Stimulated activated CD8-positive, alpha-beta memory T cell treated with anti-CD3 and anti-CD28 coated beads, Interleukin-15, amount 100 ng/mL, for 4 hours (primary cell): Measurements from ENCODE around the gene NUP35.
"Not testable (repeated sequence)": the region's sequence is repeated elsewhere in the genome, so short reads cannot be mapped to it uniquely, and the experiment has no call there.

Source experiments
- DNase-seq, 2 donors: peaks; one replicate each; pipeline ENCODE4 v3.0.0-alpha.2; 2020; ENCODE audit warnings: low read depth in 2 of 2

NUP35 gene

GRCh38 chr2:183134016-183134415 lies 9.8 kb downstream of the NUP35 start:
- no peak for DNase-seq

- DNase-seq, result no peak
These were observed 24.7 kb downstream of the NUP35 start for GRCh38 chr2:183148955-183149354.

DNA sequence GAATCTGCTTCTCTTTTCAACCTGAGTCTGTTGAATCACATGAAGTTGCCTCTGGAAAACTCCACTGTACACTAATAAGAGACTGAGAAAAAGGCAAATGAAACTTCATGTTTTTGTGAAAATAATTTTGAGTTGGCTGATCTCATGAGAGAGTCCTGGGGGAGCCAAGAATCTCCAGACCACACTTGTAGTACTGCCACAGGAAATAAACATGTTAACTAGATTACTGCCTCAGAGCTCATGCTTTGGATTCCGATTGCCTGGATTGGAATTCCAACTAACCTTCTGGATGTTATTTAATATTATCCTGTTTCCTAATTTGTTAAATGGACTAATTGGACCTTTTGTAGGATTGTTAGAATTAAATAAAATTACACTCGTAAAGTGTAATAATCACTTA lies 25.2 kb downstream of the NUP35 start:
- no peak for DNase-seq

- DNase-seq, result not testable (repeated sequence)
These were observed 28.0 kb downstream of the NUP35 start for GRCh38 chr2:183152280-183152679.

DNA sequence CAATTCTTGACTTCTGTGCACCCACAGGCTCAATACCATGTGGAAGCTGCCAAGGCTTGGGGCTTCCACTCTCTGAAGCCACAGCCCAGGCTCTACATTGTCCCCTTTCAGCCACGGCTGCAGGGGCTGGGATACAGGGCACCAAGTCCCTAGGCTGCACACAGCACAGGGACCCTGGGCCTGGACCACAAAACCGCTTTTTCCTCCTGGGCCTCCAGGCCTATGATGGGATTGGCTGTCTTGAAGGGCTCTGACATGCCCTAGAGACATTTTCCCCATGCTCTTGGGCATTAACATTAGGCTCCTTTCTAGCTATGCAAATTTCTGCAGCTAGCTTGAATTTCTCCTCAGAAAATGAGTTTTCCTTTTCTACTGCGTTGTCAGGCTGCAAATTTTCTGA lies 29.7 kb downstream of the NUP35 start:
- no peak for DNase-seq

- not testable (repeated sequence) for DNase-seq
These were observed 30.5 kb downstream of the NUP35 start for GRCh38 chr2:183154772-183155171.

DNA sequence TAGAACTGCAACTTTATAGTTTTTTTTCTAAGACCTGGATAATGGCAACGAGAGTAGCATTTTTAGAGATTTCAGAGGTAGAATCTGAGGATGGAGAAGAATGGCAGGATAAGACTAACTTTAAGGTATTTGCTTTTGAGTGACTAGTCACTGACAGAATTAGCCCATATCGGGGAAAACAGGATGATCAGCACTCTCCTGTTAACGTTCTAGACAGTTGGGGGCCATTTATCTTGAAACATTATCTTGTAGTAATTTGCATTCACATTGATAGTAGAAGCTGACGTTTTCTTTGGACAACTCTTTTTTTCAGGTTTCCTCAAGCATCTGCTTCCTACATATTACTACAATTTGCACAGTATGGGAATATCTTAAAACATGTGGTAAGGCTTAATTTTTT lies 32.9 kb downstream of the NUP35 start:
- no peak for DNase-seq

DNA sequence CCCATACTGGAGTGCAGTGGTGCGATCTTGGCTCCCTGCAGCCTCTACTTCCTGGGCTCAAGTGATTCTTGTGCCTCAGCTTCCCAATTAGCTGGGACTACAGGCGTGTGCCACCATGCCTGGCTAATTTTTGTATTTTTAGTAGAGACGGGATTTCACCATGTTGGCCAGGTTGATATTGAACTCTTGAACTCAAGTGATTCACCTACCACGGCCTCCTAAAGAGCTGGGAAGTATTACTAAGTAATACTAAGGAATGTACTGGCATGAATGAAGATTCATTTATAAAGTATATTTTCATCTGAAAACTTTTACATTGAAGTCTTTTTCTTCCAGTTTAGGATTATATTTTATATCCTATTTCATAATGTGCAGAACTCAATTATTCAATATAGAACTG lies 38.1 kb downstream of the NUP35 start:
- DNase-seq, result no peak

- DNase-seq, result no peak
These were observed 39.8 kb downstream of the NUP35 start for GRCh38 chr2:183163821-183164649.

GRCh38 chr2:183164650-183165015 lies 40.4 kb downstream of the NUP35 start:
- no peak for DNase-seq

GRCh38 chr2:183166210-183166609 lies 42.0 kb downstream of the NUP35 start:
- no peak for DNase-seq

DNA sequence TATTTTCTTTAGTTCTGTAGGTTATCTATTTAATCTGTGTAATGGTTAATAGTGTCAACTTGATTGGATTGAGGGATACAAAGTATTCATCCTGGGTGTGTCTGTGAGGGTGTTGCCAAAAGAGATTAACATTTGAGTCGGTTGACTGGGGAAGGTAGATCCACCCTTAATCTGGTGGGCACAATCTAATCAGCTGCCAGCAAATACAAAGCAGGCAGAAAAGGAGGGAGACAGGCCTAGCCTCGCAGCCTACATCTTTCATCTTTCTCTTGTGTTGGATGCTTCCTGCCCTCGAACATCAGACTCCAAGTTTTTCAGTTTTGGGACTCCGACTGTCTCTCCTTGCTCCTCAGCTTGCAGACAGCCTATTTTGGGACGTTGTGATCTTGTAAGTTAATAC lies 42.7 kb downstream of the NUP35 start:
- not testable (repeated sequence) for DNase-seq

- DNase-seq, result no peak
These were observed 48.1 kb downstream of the NUP35 start for GRCh38 chr2:183172220-183172887.

- DNase-seq, result no peak
These were observed 54.9 kb downstream of the NUP35 start for GRCh38 chr2:183179156-183179555.

DNA sequence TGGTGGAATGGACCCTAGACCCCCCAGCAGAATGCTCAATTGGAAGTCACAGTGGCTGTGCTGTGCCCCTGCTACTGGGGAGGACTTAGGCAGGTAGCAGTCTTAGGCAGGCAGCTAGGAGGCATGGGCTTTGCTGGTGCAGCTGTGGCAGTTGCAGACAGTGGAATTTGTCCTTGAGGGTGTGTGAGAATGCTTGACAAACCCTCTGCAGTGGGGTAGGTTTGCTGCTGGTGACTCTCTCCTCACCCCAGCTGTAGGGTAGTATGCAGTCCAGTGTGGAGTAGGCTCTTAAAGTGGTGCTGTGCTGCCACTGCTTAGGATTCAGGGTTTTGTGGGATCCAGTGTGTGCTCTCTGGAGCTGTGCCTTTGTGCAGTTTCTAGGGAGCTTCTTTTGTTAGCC lies 61.3 kb downstream of the NUP35 start:
- DNase-seq, result no peak

DNA sequence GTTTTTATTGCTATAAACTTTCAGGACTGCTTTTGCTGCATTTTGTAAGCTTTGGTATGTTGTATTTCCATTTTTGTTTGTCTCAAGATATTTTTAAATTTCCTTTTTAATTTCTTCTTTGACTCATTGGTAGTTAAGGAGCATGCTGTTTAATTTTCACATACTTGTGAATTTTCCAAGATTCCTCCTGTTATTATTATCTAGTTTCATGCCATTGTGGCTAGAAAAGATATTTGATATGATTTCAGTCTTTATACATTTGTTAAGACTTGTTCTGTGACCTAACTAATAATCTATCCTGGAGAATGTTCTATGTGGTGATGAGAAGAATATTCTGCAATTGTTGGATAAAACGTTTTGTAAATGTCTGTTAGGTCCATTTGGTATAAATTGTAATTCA lies 62.1 kb downstream of the NUP35 start:
- DNase-seq, result no peak

DNA sequence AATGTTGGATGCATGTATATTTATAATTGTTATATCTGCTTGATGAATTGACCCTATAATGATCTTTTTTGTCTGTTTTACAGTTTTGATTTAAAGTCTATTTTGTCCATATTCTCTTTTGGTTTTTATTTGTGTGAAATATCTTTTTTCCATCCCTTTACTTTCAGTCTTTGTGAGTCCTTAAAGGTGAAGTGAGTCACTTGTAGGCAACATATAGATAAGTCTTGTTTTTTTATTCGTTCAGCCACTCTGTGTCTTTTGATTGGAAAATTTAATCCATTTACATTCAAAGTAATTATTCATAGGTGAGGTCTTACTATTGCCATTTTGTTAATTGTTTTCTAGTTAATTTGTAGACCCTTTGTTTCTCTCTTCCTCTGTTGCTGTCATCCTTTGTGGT lies 62.5 kb downstream of the NUP35 start:
- DNase-seq, result no peak

DNA sequence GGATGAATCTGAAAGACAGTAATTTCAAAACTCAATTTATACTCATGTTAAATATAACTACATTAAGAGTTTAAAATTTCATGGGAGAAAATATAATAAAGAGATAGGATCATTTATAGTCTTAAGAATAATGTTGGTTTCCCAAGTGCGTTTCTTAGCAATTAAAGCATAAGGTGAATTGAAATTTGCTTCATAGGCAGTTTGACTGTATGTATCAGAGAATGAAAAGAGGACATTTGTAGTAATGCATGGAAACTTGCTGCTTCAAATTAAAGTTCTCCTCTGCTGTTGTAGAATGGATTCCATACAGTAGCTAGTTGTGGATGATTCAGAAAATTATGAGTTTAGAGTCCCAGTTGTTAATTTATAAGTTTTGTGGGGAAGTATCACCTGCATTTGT lies 68.1 kb downstream of the NUP35 start:
- no peak for DNase-seq

DNA sequence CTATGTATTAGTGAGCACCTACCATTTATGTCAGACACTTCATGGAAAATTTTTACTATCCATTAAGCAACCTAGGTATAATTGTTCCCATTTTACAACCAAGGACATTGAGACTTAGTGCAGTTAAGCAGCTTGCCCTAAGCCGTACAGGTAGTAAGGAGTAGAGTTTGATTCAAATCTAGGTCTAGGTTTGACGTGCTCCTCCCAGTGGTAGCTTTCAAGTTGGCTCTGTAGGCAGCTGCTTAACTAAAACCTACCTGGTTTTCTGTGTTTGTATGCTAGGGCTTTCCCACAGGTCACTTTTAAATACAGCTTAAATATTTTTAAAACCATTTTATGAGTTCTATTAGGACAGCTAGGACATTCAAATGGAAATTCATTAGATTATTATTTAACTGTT lies 69.7 kb downstream of the NUP35 start:
- no peak for DNase-seq

DNA sequence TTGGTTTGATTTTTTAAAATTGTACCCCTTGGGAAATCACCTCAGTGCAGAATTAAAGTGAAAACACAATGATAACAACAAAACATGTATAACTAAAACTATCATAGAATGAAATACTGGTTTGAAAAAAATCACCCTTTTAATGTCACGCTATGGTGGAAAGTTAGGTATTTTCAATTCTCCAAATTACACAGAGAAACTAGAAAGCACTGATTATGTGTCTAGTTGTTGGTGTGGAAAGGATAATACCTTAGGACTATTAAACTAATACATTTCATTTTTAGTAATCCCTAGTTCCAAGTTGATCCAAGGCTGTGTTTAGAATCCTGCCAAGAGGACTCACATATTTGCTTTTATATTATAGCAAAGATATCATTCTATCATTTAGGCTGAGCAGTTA lies 71.2 kb downstream of the NUP35 start:
- DNase-seq, result no peak

DNA sequence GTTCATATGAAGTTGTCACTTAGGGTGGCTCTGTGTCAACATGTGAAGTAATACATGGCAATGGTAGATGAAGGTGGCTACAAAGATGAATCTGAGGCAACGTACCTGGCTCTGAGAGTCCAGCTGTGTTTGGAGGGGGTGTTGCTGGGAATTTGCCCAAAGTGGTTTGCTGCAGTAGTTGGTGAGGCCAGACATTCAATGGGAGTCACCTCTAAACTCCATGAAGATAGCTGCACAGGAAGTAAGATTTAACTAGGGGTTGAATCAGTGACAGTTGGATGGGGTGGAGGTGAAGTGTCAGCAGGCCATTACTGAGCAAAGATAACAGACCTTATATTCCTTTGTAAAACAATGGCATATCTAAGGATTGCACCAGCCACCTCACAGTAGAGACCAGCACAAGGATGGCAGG lies 71.8 kb downstream of the NUP35 start:
- DNase-seq, result no peak

- DNase-seq, result no peak
These were observed 80.2 kb downstream of the NUP35 start for GRCh38 chr2:183204397-183204796.

- no peak for DNase-seq
These were observed 82.9 kb downstream of the NUP35 start for GRCh38 chr2:183207110-183207509.
